WTC11 (cell line): ENCODE measurements around the gene GNAS. TPM values are rescaled to one million over a fixed set of nuclear protein-coding genes. Genes with fewer than 3 reads are reported as not detected.

Source experiments
- ATAC-seq: fragments of 200-7000 bp; cut with Tn5 transposase; 2 replicates; pipeline ENCODE4 v1.10.0; 2021; ENCODE audit warnings: mild to moderate bottlenecking, moderate library complexity
- CTCF ChIA-PET: fragments of 300-600 bp; sonication (Branson Sonifier 250); formaldehyde crosslinking; loops from one replicate; lab custom pipeline; 2021; ENCODE audit warnings: antibody characterized with exemption; lab: Charles Lee
- POLR2A ChIA-PET: fragments of 350-600 bp; sonication (Branson Sonifier 250); formaldehyde crosslinking; loops from one replicate; lab custom pipeline; 2021; ENCODE audit warnings: antibody characterized with exemption; lab: Charles Lee
- DNase-seq: peaks from one replicate; pipeline ENCODE4 v3.0.0; 2021; ENCODE audit warnings: low spot score
- H3K27ac Mint-ChIP-seq: 2 replicates; pipeline ENCODE4 v1.8.0; 2021; ENCODE audit warnings: mixed read lengths
- H3K27me3 Mint-ChIP-seq: 2 replicates; pipeline ENCODE4 v1.8.0; 2021; ENCODE audit warnings: low read depth, mild to moderate bottlenecking, moderate library complexity, mixed read lengths
- H3K36me3 Mint-ChIP-seq: 2 replicates; pipeline ENCODE4 v1.8.0; 2021; ENCODE audit warnings: mixed read lengths
- H3K4me1 Mint-ChIP-seq: 2 replicates; pipeline ENCODE4 v1.8.0; 2022; ENCODE audit warnings: mixed read lengths
- H3K4me3 Mint-ChIP-seq: 2 replicates; pipeline ENCODE4 v1.8.0; 2021; ENCODE audit warnings: mild to moderate bottlenecking, moderate library complexity, mixed read lengths
- H3K9me3 Mint-ChIP-seq: 2 replicates; pipeline ENCODE4 v1.8.0; 2021; ENCODE audit warnings: mixed read lengths
- ETV6 ChIP-seq: sonication (generic); formaldehyde crosslinking; IDR thresholded peaks from 2 replicates; pipeline ENCODE4 v1.8.1; 2022; ENCODE audit warnings: mild to moderate bottlenecking, missing genetic modification reagents
- GABPB1 ChIP-seq: sonication (generic); formaldehyde crosslinking; IDR thresholded peaks from 2 replicates; pipeline ENCODE4 v1.8.1; 2023; ENCODE audit warnings: mild to moderate bottlenecking, missing genetic modification reagents
- GTF2I ChIP-seq: fragments of 250-450 bp; sonication (Bioruptor Pico); conservative IDR thresholded peaks from 2 replicates; pipeline ENCODE4 v1.4.0; 2021; ENCODE audit warnings: mild to moderate bottlenecking
- MAX ChIP-seq: sonication (generic); formaldehyde crosslinking; IDR thresholded peaks from 2 replicates; pipeline ENCODE4 v1.8.0; 2022; ENCODE audit warnings: mild to moderate bottlenecking, missing genetic modification reagents
- MLX ChIP-seq: sonication (generic); formaldehyde crosslinking; IDR thresholded peaks from 2 replicates; pipeline ENCODE4 v1.8.1; 2023; ENCODE audit warnings: mild to moderate bottlenecking, missing genetic modification reagents, moderate library complexity
- MYBL2 ChIP-seq: sonication (generic); formaldehyde crosslinking; IDR thresholded peaks from 2 replicates; pipeline ENCODE4 v1.8.1; 2023; ENCODE audit warnings: mild to moderate bottlenecking, moderate library complexity, missing genetic modification reagents
- NFATC4 ChIP-seq: fragments of 250-450 bp; sonication (Bioruptor Pico); IDR thresholded peaks from 2 replicates; pipeline ENCODE4 v1.9.0; 2021; ENCODE audit warnings: mild to moderate bottlenecking
- SMAD4 ChIP-seq: sonication (generic); formaldehyde crosslinking; IDR thresholded peaks from 2 replicates; pipeline ENCODE4 v1.8.0; 2022; ENCODE audit warnings: mild to moderate bottlenecking, missing genetic modification reagents
- TEAD4 ChIP-seq: sonication (generic); formaldehyde crosslinking; IDR thresholded peaks from 2 replicates; pipeline ENCODE4 v1.8.0; 2022; ENCODE audit warnings: mild to moderate bottlenecking, missing genetic modification reagents
- ZNF121 ChIP-seq: sonication (generic); formaldehyde crosslinking; IDR thresholded peaks from 2 replicates; pipeline ENCODE4 v1.8.0; 2023; ENCODE audit warnings: missing genetic modification reagents
- ZNF396 ChIP-seq: fragments of 250-450 bp; sonication (Bioruptor Pico); IDR thresholded peaks from 2 replicates; pipeline ENCODE4 v1.8.0; 2021; ENCODE audit warnings: mild to moderate bottlenecking, moderate library complexity, borderline replicate concordance
- ZNF416 ChIP-seq: fragments of 250-450 bp; sonication (Bioruptor Pico); IDR thresholded peaks from 2 replicates; pipeline ENCODE4 v1.9.0; 2021; ENCODE audit warnings: mild to moderate bottlenecking, inconsistent platforms
- ZNF423 ChIP-seq: fragments of 250-450 bp; sonication (Bioruptor Pico); IDR thresholded peaks from 2 replicates; pipeline ENCODE4 v2.1.2; 2022; ENCODE audit warnings: mild to moderate bottlenecking, moderate library complexity
- ZNF512 ChIP-seq: sonication (generic); formaldehyde crosslinking; IDR thresholded peaks from 2 replicates; pipeline ENCODE4 v1.8.1; 2022; ENCODE audit warnings: missing genetic modification reagents, borderline replicate concordance
- total RNA-seq: library from RNA; stranded (reverse); gene quantifications from 3 replicates; pipeline ENCODE4 v1.2.3, GENCODE V29; 2021
- TF ChIP-seq, protein P1 (sequence below): sonication (generic); formaldehyde crosslinking; IDR thresholded peaks from 2 replicates; pipeline ENCODE4 v1.8.1; 2023; ENCODE audit warnings: mild to moderate bottlenecking, missing genetic modification reagents
- TF ChIP-seq, protein P2 (sequence below): sonication (generic); formaldehyde crosslinking; IDR thresholded peaks from 2 replicates; pipeline ENCODE4 v1.8.0; 2023; ENCODE audit warnings: missing genetic modification reagents, mild to moderate bottlenecking, borderline replicate concordance
- TF ChIP-seq, protein P3 (sequence below): sonication (generic); formaldehyde crosslinking; IDR thresholded peaks from 2 replicates; pipeline ENCODE4 v1.8.1; 2023; ENCODE audit warnings: mild to moderate bottlenecking, moderate library complexity, missing genetic modification reagents
- TF ChIP-seq, protein P4 (sequence below): sonication (generic); formaldehyde crosslinking; IDR thresholded peaks from 2 replicates; pipeline ENCODE4 v1.8.1; 2022; ENCODE audit warnings: mild to moderate bottlenecking, moderate library complexity, missing genetic modification reagents

GNAS gene
- total RNA-seq, 1 experiment from 2014 or later, result 868 TPM

DNA sequence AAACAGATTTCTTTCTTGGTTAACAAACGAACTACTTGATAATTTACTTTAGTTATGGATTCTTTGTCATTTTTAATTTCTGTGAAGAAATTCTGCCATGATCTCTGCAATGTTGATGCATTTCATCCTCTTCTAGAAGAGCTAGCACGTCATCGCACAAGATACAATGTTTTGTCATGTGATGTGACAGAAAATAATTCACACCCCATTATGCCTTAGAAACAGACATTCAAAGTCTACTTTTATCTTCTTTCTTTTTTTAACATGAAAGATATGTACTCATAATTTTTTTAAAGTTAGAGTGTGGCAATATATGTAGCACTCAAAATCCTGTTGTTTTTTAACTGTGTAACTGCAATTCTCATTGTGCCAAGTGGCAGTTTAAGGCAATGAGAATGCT is 89.0 kb downstream of the GNAS start (continued):
- TF ChIP-seq, protein P1, sequence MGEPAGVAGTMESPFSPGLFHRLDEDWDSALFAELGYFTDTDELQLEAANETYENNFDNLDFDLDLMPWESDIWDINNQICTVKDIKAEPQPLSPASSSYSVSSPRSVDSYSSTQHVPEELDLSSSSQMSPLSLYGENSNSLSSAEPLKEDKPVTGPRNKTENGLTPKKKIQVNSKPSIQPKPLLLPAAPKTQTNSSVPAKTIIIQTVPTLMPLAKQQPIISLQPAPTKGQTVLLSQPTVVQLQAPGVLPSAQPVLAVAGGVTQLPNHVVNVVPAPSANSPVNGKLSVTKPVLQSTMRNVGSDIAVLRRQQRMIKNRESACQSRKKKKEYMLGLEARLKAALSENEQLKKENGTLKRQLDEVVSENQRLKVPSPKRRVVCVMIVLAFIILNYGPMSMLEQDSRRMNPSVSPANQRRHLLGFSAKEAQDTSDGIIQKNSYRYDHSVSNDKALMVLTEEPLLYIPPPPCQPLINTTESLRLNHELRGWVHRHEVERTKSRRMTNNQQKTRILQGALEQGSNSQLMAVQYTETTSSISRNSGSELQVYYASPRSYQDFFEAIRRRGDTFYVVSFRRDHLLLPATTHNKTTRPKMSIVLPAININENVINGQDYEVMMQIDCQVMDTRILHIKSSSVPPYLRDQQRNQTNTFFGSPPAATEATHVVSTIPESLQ (CRISPR knock-in tag), result no peak
- no peak for TF ChIP-seq TEAD4 (CRISPR knock-in tag)

GRCh38 chr20:58942549-58942948 is 90.0 kb downstream of the GNAS start:
- Mint-ChIP-seq H3K4me3 (no peak overlapping the region), H3K4me1 (0 out of 2 replicates have a peak, but pooled peaks cover 2% of the 10 kb centered on the region), H3K27me3 (no peaks in the 10 kb centered on the region), H3K27ac (no peak overlapping the region), H3K36me3 (no peaks in the 10 kb centered on the region), H3K9me3 (no peaks in the 10 kb centered on the region)
- POLR2A ChIA-PET, result no interaction called here
- DNase-seq (no peak), ATAC-seq (no peak)
- no peak for TF ChIP-seq ZNF423 (CRISPR knock-in tag)
- no peak for TF ChIP-seq MYBL2 (CRISPR knock-in tag)
- no peak for TF ChIP-seq ZNF416
- TF ChIP-seq, protein P2, sequence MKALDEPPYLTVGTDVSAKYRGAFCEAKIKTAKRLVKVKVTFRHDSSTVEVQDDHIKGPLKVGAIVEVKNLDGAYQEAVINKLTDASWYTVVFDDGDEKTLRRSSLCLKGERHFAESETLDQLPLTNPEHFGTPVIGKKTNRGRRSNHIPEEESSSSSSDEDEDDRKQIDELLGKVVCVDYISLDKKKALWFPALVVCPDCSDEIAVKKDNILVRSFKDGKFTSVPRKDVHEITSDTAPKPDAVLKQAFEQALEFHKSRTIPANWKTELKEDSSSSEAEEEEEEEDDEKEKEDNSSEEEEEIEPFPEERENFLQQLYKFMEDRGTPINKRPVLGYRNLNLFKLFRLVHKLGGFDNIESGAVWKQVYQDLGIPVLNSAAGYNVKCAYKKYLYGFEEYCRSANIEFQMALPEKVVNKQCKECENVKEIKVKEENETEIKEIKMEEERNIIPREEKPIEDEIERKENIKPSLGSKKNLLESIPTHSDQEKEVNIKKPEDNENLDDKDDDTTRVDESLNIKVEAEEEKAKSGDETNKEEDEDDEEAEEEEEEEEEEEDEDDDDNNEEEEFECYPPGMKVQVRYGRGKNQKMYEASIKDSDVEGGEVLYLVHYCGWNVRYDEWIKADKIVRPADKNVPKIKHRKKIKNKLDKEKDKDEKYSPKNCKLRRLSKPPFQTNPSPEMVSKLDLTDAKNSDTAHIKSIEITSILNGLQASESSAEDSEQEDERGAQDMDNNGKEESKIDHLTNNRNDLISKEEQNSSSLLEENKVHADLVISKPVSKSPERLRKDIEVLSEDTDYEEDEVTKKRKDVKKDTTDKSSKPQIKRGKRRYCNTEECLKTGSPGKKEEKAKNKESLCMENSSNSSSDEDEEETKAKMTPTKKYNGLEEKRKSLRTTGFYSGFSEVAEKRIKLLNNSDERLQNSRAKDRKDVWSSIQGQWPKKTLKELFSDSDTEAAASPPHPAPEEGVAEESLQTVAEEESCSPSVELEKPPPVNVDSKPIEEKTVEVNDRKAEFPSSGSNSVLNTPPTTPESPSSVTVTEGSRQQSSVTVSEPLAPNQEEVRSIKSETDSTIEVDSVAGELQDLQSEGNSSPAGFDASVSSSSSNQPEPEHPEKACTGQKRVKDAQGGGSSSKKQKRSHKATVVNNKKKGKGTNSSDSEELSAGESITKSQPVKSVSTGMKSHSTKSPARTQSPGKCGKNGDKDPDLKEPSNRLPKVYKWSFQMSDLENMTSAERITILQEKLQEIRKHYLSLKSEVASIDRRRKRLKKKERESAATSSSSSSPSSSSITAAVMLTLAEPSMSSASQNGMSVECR, result no peak
- TF ChIP-seq MLX, result no peak
- TF ChIP-seq ZNF396, result no peak
- TF ChIP-seq ZNF121 (CRISPR knock-in tag), result no peak
- CTCF ChIA-PET, result interaction anchor here (0.7 kb wide), 1 partner anchor 464 kb away, joined by 3 read pairs; no protein-coding TSS in a partner anchor

DNA sequence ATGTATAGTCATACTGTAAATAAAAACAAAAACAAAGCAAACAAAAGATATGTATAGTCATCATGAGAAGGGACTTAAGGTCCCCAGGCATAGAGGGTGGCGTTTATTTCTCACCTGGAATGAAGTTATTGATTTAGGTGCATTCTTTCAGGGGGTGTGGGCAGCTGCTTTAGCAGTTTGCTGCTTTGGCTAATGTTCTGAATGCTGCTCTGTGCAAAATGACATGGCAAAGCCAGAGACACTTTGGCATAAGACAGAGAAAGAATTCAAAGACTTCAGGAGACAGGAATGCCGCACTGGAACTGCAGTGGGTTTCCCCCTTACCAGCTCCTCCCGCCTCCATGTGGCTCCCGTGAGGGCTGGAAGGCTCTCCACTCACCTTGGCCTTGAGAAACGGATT is 92.1 kb downstream of the GNAS start:
- Mint-ChIP-seq H3K27me3 (no peaks in the 10 kb centered on the region), H3K27ac (no peak overlapping the region), H3K4me3 (no peak overlapping the region), H3K36me3 (no peaks in the 10 kb centered on the region), H3K9me3 (no peaks in the 10 kb centered on the region), H3K4me1 (no peaks in the 10 kb centered on the region)
- CTCF ChIA-PET, result no interaction called here
- POLR2A ChIA-PET, result no interaction called here
- ATAC-seq (no peak), DNase-seq (no peak)
- no peak for TF ChIP-seq MAX (CRISPR knock-in tag)
- TF ChIP-seq NFATC4, result no peak
- no peak for TF ChIP-seq ZNF512 (CRISPR knock-in tag)
- TF ChIP-seq SMAD4 (CRISPR knock-in tag), result no peak
- TF ChIP-seq, protein P3, sequence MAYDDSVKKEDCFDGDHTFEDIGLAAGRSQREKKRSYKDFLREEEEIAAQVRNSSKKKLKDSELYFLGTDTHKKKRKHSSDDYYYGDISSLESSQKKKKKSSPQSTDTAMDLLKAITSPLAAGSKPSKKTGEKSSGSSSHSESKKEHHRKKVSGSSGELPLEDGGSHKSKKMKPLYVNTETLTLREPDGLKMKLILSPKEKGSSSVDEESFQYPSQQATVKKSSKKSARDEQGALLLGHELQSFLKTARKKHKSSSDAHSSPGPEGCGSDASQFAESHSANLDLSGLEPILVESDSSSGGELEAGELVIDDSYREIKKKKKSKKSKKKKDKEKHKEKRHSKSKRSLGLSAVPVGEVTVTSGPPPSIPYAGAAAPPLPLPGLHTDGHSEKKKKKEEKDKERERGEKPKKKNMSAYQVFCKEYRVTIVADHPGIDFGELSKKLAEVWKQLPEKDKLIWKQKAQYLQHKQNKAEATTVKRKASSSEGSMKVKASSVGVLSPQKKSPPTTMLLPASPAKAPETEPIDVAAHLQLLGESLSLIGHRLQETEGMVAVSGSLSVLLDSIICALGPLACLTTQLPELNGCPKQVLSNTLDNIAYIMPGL, result no peak
- TF ChIP-seq, protein P2, result no peak
- no peak for TF ChIP-seq ETV6 (CRISPR knock-in tag)
- TF ChIP-seq GABPB1 (CRISPR knock-in tag), result no peak
- TF ChIP-seq, protein P4, sequence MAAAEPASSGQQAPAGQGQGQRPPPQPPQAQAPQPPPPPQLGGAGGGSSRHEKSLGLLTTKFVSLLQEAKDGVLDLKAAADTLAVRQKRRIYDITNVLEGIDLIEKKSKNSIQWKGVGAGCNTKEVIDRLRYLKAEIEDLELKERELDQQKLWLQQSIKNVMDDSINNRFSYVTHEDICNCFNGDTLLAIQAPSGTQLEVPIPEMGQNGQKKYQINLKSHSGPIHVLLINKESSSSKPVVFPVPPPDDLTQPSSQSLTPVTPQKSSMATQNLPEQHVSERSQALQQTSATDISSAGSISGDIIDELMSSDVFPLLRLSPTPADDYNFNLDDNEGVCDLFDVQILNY (CRISPR knock-in tag), result no peak
- no peak for TF ChIP-seq TEAD4 (CRISPR knock-in tag)
- TF ChIP-seq GTF2I (CRISPR knock-in tag), result no peak
